HepG2 (cell line): ENCODE data around the gene WWTR1. TPM values are rescaled to one million over a fixed set of nuclear protein-coding genes. Genes with fewer than 3 reads are reported as not detected.
A peak's percentile ranks its signal among the peaks of the same experiment; 100 is the strongest.

Experiments
- ATAC-seq: fragments of 200-7000 bp; cut with Tn5 transposase; 3 replicates; pipeline ENCODE4 v1.9.1; 2020; ENCODE audit warnings: mild to moderate bottlenecking, moderate library complexity
- BruUV-seq: library from RNA; stranded (reverse); fragments of 400-500 nt; replicated peaks from 2 replicates; lab custom pipeline; 2021; lab: Mats Ljungman, UMichigan
- CTCF ChIA-PET: fragments of 300-600 bp; formaldehyde crosslinking; extraction: SDS; loops from one replicate; lab custom pipeline; 2021; ENCODE audit warnings: low total read pairs, inconsistent platforms, low intra/inter-chr PET ratio; lab: Yijun Ruan, JAX
- POLR2A ChIA-PET: fragments of 350-600 bp; sonication (Branson Sonifier 250); formaldehyde crosslinking; loops from one replicate; lab custom pipeline; 2020; ENCODE audit warnings: antibody characterized with exemption, inconsistent platforms; lab: Yijun Ruan, JAX
- DNase-seq: peaks from one replicate; pipeline ENCODE4 v3.0.0-alpha.2; 2015; ENCODE audit warnings: low spot score
- FAIRE-seq: peaks from 3 replicates; lab custom pipeline; 2011; peaks lifted over from hg19 to GRCh38; lab: Jason Lieb, UNC
- H2AFZ ChIP-seq: one replicate; pipeline ENCODE4 v1.6.1; 2011; ENCODE audit warnings: low read length, inconsistent platforms
- H3K27ac ChIP-seq: fragments of 300-600 bp; 3 replicates; pipeline ENCODE4 v1.8.0; 2011; ENCODE audit warnings: mixed run types, mild to moderate bottlenecking, mixed read lengths, low read length, inconsistent platforms; ENCODE audit not compliant: insufficient read depth; ENCODE audit errors: extremely low read length
- H3K27me3 ChIP-seq, 2 experiments: fragments of 200-600 bp in 1 of 2; 2 replicates in 1 of 2; 3 replicates in 1 of 2; pipeline versions ENCODE4 v1.6.0 to v1.8.0; 2011; ENCODE audit warnings: low read length in 2 of 2, mild to moderate bottlenecking in 2 of 2, moderate library complexity in 2 of 2, inconsistent platforms in 1 of 2; ENCODE audit not compliant: insufficient read depth in 2 of 2, control insufficient read depth in 1 of 2
- H3K36me3 ChIP-seq, 2 experiments: fragments of 200-600 bp in 1 of 2; replicated peaks in 1 of 2; 2 replicates in 1 of 2; 3 replicates in 1 of 2; pipeline versions ENCODE4 v1.5.1 to v1.8.0; 2011; ENCODE audit warnings: low read length in 2 of 2, inconsistent platforms in 1 of 2; ENCODE audit not compliant: insufficient read depth in 2 of 2, control insufficient read depth in 1 of 2
- H3K4me1 ChIP-seq: 2 replicates; pipeline ENCODE4 v1.5.1; 2012; ENCODE audit warnings: low read length, inconsistent platforms; ENCODE audit not compliant: insufficient read depth
- H3K4me2 ChIP-seq: 2 replicates; pipeline ENCODE4 v1.6.0; 2011; ENCODE audit warnings: low read depth, low read length, inconsistent platforms
- H3K4me3 ChIP-seq, 3 experiments: fragments of 200-600 bp in 1 of 3; sonication (generic), shearing (Covaris generic) in 1 of 3; replicated peaks in 1 of 3; 2 replicates each; pipeline ENCODE4 v1.5.1; 2011 to 2016; ENCODE audit warnings: low read length in 3 of 3, inconsistent platforms in 2 of 3, low read depth in 2 of 3, mild to moderate bottlenecking in 2 of 3, control low read depth in 1 of 3, mixed read lengths in 1 of 3; ENCODE audit not compliant: insufficient read depth in 1 of 3
- H3K79me2 ChIP-seq: one replicate; pipeline ENCODE4 v1.6.1; 2011; ENCODE audit warnings: low read length, inconsistent platforms; ENCODE audit not compliant: insufficient read depth
- H3K9ac ChIP-seq: 2 replicates; pipeline ENCODE4 v1.6.0; 2011; ENCODE audit warnings: mild to moderate bottlenecking, low read depth, low read length, inconsistent platforms; ENCODE audit not compliant: insufficient read depth
- H3K9me3 ChIP-seq: 2 replicates; pipeline ENCODE4 v1.5.1; 2012; ENCODE audit warnings: mild to moderate bottlenecking, low read length
- H4K20me1 ChIP-seq: 2 replicates; pipeline ENCODE4 v1.6.0; 2011; ENCODE audit warnings: inconsistent platforms, mild to moderate bottlenecking, low read length, moderate library complexity; ENCODE audit not compliant: insufficient read depth
- CENPX ChIP-seq: sonication (generic); formaldehyde crosslinking; IDR thresholded peaks from 2 replicates; pipeline ENCODE4 v1.9.0; 2021; ENCODE audit warnings: mild to moderate bottlenecking, missing genetic modification reagents, moderate library complexity
- FOXO1 ChIP-seq: sonication (generic); formaldehyde crosslinking; IDR thresholded peaks from 2 replicates; pipeline ENCODE4 v1.4.0; 2020; ENCODE audit warnings: missing genetic modification reagents
- GMEB1 ChIP-seq: sonication (generic); formaldehyde crosslinking; IDR thresholded peaks from 2 replicates; pipeline ENCODE4 v1.5.1; 2020; ENCODE audit warnings: missing genetic modification reagents, mild to moderate bottlenecking, borderline replicate concordance
- HNF4A ChIP-seq: sonication (generic); formaldehyde crosslinking; IDR thresholded peaks from 2 replicates; pipeline ENCODE4 v1.4.0; 2020; ENCODE audit warnings: missing genetic modification reagents
- KDM5A ChIP-seq: fragments of 200-600 bp; sonication (generic); IDR thresholded peaks from 2 replicates; pipeline ENCODE4 v1.7.0; 2018; ENCODE audit warnings: antibody characterized with exemption, mild to moderate bottlenecking, low read length, borderline replicate concordance
- MED1 ChIP-seq: sonication (generic); formaldehyde crosslinking; IDR thresholded peaks from 2 replicates; pipeline ENCODE4 v1.4.0; 2020; ENCODE audit warnings: missing genetic modification reagents
- RFXANK ChIP-seq: IDR thresholded peaks from 2 replicates; pipeline ENCODE4 v1.6.1; 2016
- SIX1 ChIP-seq: sonication (generic); formaldehyde crosslinking; IDR thresholded peaks from 2 replicates; pipeline ENCODE4 v1.4.0; 2020; ENCODE audit warnings: missing genetic modification reagents, borderline replicate concordance
- SMAD3 ChIP-seq: sonication (generic); formaldehyde crosslinking; IDR thresholded peaks from 2 replicates; pipeline ENCODE4 v1.4.0; 2020; ENCODE audit warnings: missing genetic modification reagents
- SSRP1 ChIP-seq: IDR thresholded peaks from 2 replicates; pipeline ENCODE4 v1.6.1; 2016; ENCODE audit warnings: control low read depth
- TMF1 ChIP-seq: sonication (generic); formaldehyde crosslinking; IDR thresholded peaks from 2 replicates; pipeline ENCODE4 v1.8.1; 2022; ENCODE audit warnings: low read depth, missing genetic modification reagents
- YEATS2 ChIP-seq: sonication (generic); formaldehyde crosslinking; IDR thresholded peaks from 2 replicates; pipeline ENCODE4 v1.4.0; 2020; ENCODE audit warnings: missing genetic modification reagents, borderline replicate concordance
- ZKSCAN5 ChIP-seq: sonication (generic); formaldehyde crosslinking; IDR thresholded peaks from 2 replicates; pipeline ENCODE4 v1.5.1; 2020; ENCODE audit warnings: mild to moderate bottlenecking, missing genetic modification reagents
- ZNF44 ChIP-seq: sonication (generic); formaldehyde crosslinking; IDR thresholded peaks from 2 replicates; pipeline ENCODE4 v1.5.1; 2020; ENCODE audit warnings: mild to moderate bottlenecking, missing genetic modification reagents
- ZNF563 ChIP-seq: sonication (generic); formaldehyde crosslinking; IDR thresholded peaks from 2 replicates; pipeline ENCODE4 v1.8.0; 2022; ENCODE audit warnings: mild to moderate bottlenecking, moderate library complexity, missing genetic modification reagents
- ZNF580 ChIP-seq: IDR thresholded peaks from 2 replicates; pipeline ENCODE4 v1.6.1; 2016; ENCODE audit warnings: low read depth, borderline replicate concordance
- ZNF75D ChIP-seq: sonication (generic); formaldehyde crosslinking; IDR thresholded peaks from 2 replicates; pipeline ENCODE4 v1.8.1; 2023; ENCODE audit warnings: missing genetic modification reagents, mild to moderate bottlenecking, borderline replicate concordance
- ZNF772 ChIP-seq: sonication (generic); formaldehyde crosslinking; IDR thresholded peaks from 2 replicates; pipeline ENCODE4 v1.5.0; 2020; ENCODE audit warnings: mild to moderate bottlenecking, missing genetic modification reagents
- WGBS: methylation state at CpG from one replicate; pipeline ENCODE4 v1.1.6; 2017; ENCODE audit warnings: low lambda C conversion rate; 5-methylcytosine and 5-hydroxymethylcytosine counted together
- in situ Hi-C: cut with HindIII; loops from 2 replicates; pipeline ENCODE4 v1.10.0; 2017; ENCODE audit warnings: low pct_unique_long_range_greater_than_20kb; ENCODE audit not compliant: extremely low pct_ligation_motif_present
- intact Hi-C: fragments of 100-400 bp; cut with micrococcal nuclease; formaldehyde crosslinking; loops from one replicate; pipeline ENCODE4 v1.10.0; 2022; ENCODE audit not compliant: unreplicated experiment
- polyA plus RNA-seq, 8 experiments: library from polyadenylated mRNA; depleted of rRNA in 3 of 8; stranded (reverse) in 7 of 8; unstranded in 1 of 8; fragments of >200 nt; fragmentation: Illumina TruSeq in 4 of 8; extraction: Trizol in 4 of 8; gene quantifications; 2 replicates each; pipeline versions ENCODE4 v1.2.1 to v1.2.3, GENCODE V29; 2011 to 2016; ENCODE audit warnings: low read depth in 4 of 8, missing spikeins in 1 of 8, mixed read lengths in 1 of 8; ENCODE audit not compliant: insufficient read depth in 1 of 8
- total RNA-seq, 5 experiments: library from RNA; depleted of rRNA; stranded (reverse); fragments of >200 nt; fragmentation: Illumina TruSeq; extraction: Trizol; gene quantifications; 2 replicates each; pipeline ENCODE4 v1.2.3, GENCODE V29; 2016; ENCODE audit warnings: low read depth in 1 of 5
- TF ChIP-seq, protein P1 (sequence below): sonication (generic); formaldehyde crosslinking; IDR thresholded peaks from 2 replicates; pipeline ENCODE4 v1.5.1; 2020; ENCODE audit warnings: mild to moderate bottlenecking, missing genetic modification reagents, moderate library complexity

Gene WWTR1
- total and polyA plus RNA-seq, 2 of the 13 experiments (the other 11 are each of a cell fraction or from before 2014, with no cell fraction given): 19.7 to 139 TPM

DNA sequence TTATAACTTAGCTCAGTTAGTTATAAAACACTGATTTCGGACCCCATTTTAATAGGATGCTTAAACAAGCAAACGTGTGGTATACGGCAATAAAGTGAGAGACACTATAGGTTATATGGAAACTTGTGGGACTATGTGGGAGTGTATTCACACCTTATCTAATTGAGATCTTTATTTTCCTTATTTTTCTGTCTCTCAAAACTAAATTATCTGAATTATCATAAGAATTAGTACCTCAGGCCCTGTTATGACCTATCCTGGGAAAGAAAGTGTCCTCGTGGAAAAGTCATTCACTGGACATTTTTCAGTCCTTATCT, 14.4 kb downstream of the WWTR1 start (continued):
- TF ChIP-seq TMF1 (CRISPR knock-in tag) (no peak), KDM5A (no peak), ZNF563 (CRISPR knock-in tag) (no peak), YEATS2 (no peak), HNF4A (CRISPR knock-in tag) (no peak), MED1 (no peak), GMEB1 (CRISPR knock-in tag) (no peak), ZNF44 (CRISPR knock-in tag) (no peak), ZNF580 (CRISPR knock-in tag) (no peak), SMAD3 (CRISPR knock-in tag) (no peak)

DNA sequence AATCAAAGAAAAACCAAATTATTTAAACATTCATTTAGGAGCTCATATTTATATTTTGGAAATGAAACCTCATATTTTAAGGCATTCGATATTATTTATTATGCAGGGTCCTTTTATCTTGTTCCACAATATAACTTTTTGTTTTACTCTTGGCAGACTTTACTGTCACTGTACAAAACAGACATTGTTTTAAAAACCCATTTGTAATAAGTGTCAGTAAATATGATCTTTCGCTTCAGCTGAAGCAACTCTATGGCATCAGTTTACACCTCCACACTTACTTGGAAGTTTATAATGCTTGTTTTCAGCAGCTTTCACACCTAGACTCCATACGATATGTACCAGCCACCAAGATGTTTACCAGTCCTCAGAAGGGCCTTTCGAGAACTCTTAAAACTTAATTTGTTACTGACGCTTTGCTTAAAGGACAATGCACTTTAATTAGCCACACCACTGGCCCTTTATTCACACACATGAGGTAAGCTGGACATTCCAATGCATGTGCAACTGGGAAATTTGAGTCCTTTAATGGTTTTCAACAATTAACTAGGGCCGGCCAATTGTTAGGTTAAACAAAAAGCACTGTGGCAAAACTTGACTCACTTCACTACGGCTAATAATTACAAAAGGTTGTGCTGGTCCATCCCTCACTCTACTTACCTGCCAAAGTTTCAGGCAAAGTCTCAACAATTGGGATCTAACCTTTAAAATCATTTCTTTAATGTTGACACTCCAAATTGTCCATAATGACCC, 16.7 kb downstream of the WWTR1 start:
- peaks cover 3 to 20% of the 10 kb centered on the region in 2 experiments for H3K36me3 ChIP-seq
- intact Hi-C loops: loop anchor here (5.0 kb wide), 1 partner anchor 34 kb away; no protein-coding TSS in a partner anchor
- peaks cover 98% of the 10 kb centered on the region for H3K4me1 ChIP-seq
- ChIA-PET CTCF (no interaction called here), POLR2A (interaction anchor here (0.8 to 2.4 kb wide), 6 partner anchors 10 to 111 kb away, joined by 3 to 22 read pairs (median 10); partner anchors contain the start of genes COMMD2 and WWTR1)
- WGBS: 24% methylated on average over 7 of the region's 7 CpGs
- H4K20me1 ChIP-seq: peaks cover 25% of the 10 kb centered on the region; the same call in 1 of the 2 replicates
- H3K9me3 ChIP-seq: no peaks in the 10 kb centered on the region
- H3K9ac ChIP-seq: peak overlapping the region; percentile 56
- H3K27ac ChIP-seq: peak overlapping the region; percentile 86
- peak overlapping the region in 1 of 3 experiments; percentile 31; a peak in 1 of 6 replicates for H3K4me3 ChIP-seq
- FAIRE-seq (no peak), ATAC-seq (peak; percentile 85), DNase-seq (peak; percentile 64)
- in situ Hi-C loops: no loop called here
- no peaks in the 10 kb centered on the region for H3K27me3 ChIP-seq
- peaks cover 90% of the 10 kb centered on the region for H3K79me2 ChIP-seq
- peak overlapping the region; percentile 62 for H3K4me2 ChIP-seq
- no peak overlapping the region for H2AFZ ChIP-seq
- TSS peak; percentile 16 for BruUV-seq
- TF ChIP-seq ZNF75D (CRISPR knock-in tag): no peak
- no peak for TF ChIP-seq CENPX (CRISPR knock-in tag)
- no peak for TF ChIP-seq RFXANK (CRISPR knock-in tag)
- peak; percentile 28; the same call in 1 of the 2 replicates for TF ChIP-seq SSRP1
- TF ChIP-seq ZKSCAN5 (CRISPR knock-in tag): no peak
- no peak for TF ChIP-seq ZNF772 (CRISPR knock-in tag)
- no peak for TF ChIP-seq SIX1
- TF ChIP-seq, protein P1, sequence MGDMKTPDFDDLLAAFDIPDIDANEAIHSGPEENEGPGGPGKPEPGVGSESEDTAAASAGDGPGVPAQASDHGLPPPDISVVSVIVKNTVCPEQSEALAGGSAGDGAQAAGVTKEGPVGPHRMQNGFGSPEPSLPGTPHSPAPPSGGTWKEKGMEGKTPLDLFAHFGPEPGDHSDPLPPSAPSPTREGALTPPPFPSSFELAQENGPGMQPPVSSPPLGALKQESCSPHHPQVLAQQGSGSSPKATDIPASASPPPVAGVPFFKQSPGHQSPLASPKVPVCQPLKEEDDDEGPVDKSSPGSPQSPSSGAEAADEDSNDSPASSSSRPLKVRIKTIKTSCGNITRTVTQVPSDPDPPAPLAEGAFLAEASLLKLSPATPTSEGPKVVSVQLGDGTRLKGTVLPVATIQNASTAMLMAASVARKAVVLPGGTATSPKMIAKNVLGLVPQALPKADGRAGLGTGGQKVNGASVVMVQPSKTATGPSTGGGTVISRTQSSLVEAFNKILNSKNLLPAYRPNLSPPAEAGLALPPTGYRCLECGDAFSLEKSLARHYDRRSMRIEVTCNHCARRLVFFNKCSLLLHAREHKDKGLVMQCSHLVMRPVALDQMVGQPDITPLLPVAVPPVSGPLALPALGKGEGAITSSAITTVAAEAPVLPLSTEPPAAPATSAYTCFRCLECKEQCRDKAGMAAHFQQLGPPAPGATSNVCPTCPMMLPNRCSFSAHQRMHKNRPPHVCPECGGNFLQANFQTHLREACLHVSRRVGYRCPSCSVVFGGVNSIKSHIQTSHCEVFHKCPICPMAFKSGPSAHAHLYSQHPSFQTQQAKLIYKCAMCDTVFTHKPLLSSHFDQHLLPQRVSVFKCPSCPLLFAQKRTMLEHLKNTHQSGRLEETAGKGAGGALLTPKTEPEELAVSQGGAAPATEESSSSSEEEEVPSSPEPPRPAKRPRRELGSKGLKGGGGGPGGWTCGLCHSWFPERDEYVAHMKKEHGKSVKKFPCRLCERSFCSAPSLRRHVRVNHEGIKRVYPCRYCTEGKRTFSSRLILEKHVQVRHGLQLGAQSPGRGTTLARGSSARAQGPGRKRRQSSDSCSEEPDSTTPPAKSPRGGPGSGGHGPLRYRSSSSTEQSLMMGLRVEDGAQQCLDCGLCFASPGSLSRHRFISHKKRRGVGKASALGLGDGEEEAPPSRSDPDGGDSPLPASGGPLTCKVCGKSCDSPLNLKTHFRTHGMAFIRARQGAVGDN (CRISPR knock-in tag): no peak
- TF ChIP-seq FOXO1 (CRISPR knock-in tag): no peak
